CD14-positive monocyte (primary cell): ENCODE data around the gene ADAMTS9. TPM values are rescaled to one million over a fixed set of nuclear protein-coding genes. Genes with fewer than 3 reads are reported as not detected.

Experiments
- DNase-seq, 3 donors: peaks; one replicate each; pipeline ENCODE4 v3.0.0-alpha.2; 2011 to 2022
- H2AFZ ChIP-seq: 2 replicates; pipeline ENCODE4 v1.6.0; 2012; ENCODE audit warnings: mild to moderate bottlenecking, low read depth, low read length, inconsistent platforms; ENCODE audit not compliant: insufficient read depth, poor library complexity, severe bottlenecking
- H3K27ac ChIP-seq, 2 donors: 1 replicate in 1 of 2; 2 replicates in 1 of 2; pipeline ENCODE4 v1.5.1; 2012 to 2013; ENCODE audit warnings: low read length in 2 of 2, control low read depth in 1 of 2, inconsistent platforms in 1 of 2, low read depth in 1 of 2, mild to moderate bottlenecking in 1 of 2
- H3K27me3 ChIP-seq, 2 donors: one replicate each; pipeline versions ENCODE4 v1.6.0 to v1.6.1; 2011 to 2013; ENCODE audit warnings: low read length in 2 of 2; ENCODE audit not compliant: control insufficient read depth in 2 of 2, insufficient read depth in 2 of 2
- H3K36me3 ChIP-seq, 2 donors: replicated peaks in 1 of 2; 1 replicate in 1 of 2; 2 replicates in 1 of 2; pipeline versions ENCODE4 v1.5.1 to v1.6.1; 2012 to 2013; ENCODE audit warnings: low read length in 2 of 2, control low read depth in 1 of 2, inconsistent platforms in 1 of 2, mild to moderate bottlenecking in 1 of 2; ENCODE audit not compliant: insufficient read depth in 2 of 2, control insufficient read depth in 1 of 2
- H3K4me1 ChIP-seq, 2 donors: 1 replicate in 1 of 2; 2 replicates in 1 of 2; pipeline versions ENCODE4 v1.5.1 to v1.6.1; 2012 to 2013; ENCODE audit warnings: low read length in 2 of 2, control low read depth in 1 of 2, inconsistent platforms in 1 of 2, mild to moderate bottlenecking in 1 of 2, moderate library complexity in 1 of 2; ENCODE audit not compliant: insufficient read depth in 2 of 2, control insufficient read depth in 1 of 2
- H3K4me2 ChIP-seq: replicated peaks from 2 replicates; pipeline ENCODE3; 2012; ENCODE audit warnings: low read length, moderate library complexity, mild to moderate bottlenecking; ENCODE audit not compliant: poor library complexity, severe bottlenecking; ENCODE audit errors: extremely low read depth
- H3K4me3 ChIP-seq, 3 experiments: fragments of 200-600 bp in 1 of 3; sonication (generic) in 1 of 3; replicated peaks in 1 of 3; 1 replicate in 2 of 3; 2 replicates in 1 of 3; pipeline ENCODE4 v1.5.1; 2011 to 2013; ENCODE audit warnings: low read length in 3 of 3, mild to moderate bottlenecking in 3 of 3, control low read depth in 2 of 3, low read depth in 2 of 3, inconsistent platforms in 1 of 3, moderate library complexity in 1 of 3
- H3K79me2 ChIP-seq: 2 replicates; pipeline ENCODE4 v1.6.0; 2012; ENCODE audit warnings: mild to moderate bottlenecking, control low read depth, inconsistent platforms, low read length, moderate library complexity; ENCODE audit not compliant: insufficient read depth
- H3K9ac ChIP-seq: 2 replicates; pipeline ENCODE4 v1.6.0; 2017; ENCODE audit warnings: low read length, mild to moderate bottlenecking; ENCODE audit not compliant: insufficient read depth, poor library complexity, severe bottlenecking
- H3K9me3 ChIP-seq, 2 donors: replicated peaks in 1 of 2; 1 replicate in 1 of 2; 2 replicates in 1 of 2; pipeline versions ENCODE4 v1.5.1 to v1.6.1; 2012 to 2013; ENCODE audit warnings: low read length in 2 of 2, control low read depth in 1 of 2; ENCODE audit not compliant: control insufficient read depth in 1 of 2, insufficient read depth in 1 of 2
- H4K20me1 ChIP-seq: 2 replicates; pipeline ENCODE4 v1.6.0; 2012; ENCODE audit warnings: mild to moderate bottlenecking, low read length, control low read depth, moderate library complexity; ENCODE audit not compliant: insufficient read depth
- H3K27ac Mint-ChIP-seq, 7 donors: one replicate each; pipeline ENCODE4 v1.8.0; 2020; ENCODE audit warnings: mild to moderate bottlenecking in 7 of 7, mixed read lengths in 7 of 7, moderate library complexity in 6 of 7, inconsistent platforms in 2 of 7
- H3K27me3 Mint-ChIP-seq, 3 donors: one replicate each; pipeline ENCODE4 v1.8.0; 2021 to 2022; ENCODE audit warnings: low read depth in 3 of 3, mild to moderate bottlenecking in 3 of 3, mixed read lengths in 3 of 3, moderate library complexity in 3 of 3, inconsistent platforms in 1 of 3
- H3K36me3 Mint-ChIP-seq, 2 donors: one replicate each; pipeline ENCODE4 v1.8.0; 2020; ENCODE audit warnings: mixed read lengths in 2 of 2, inconsistent platforms in 1 of 2, mild to moderate bottlenecking in 1 of 2
- H3K4me1 Mint-ChIP-seq: one replicate; pipeline ENCODE4 v1.8.0; 2020; ENCODE audit warnings: mild to moderate bottlenecking, mixed read lengths
- H3K4me3 Mint-ChIP-seq, 2 donors: one replicate each; pipeline ENCODE4 v1.8.0; 2020; ENCODE audit warnings: mild to moderate bottlenecking in 2 of 2, mixed read lengths in 2 of 2, moderate library complexity in 1 of 2
- H3K9me3 Mint-ChIP-seq, 7 donors: one replicate each; pipeline ENCODE4 v1.8.0; 2020 to 2022; ENCODE audit warnings: mixed read lengths in 7 of 7, mild to moderate bottlenecking in 6 of 7, moderate library complexity in 6 of 7, inconsistent platforms in 2 of 7
- WGBS: methylation state at CpG from one replicate; pipeline ENCODE4 v1.1.5; 2013; ENCODE audit warnings: missing lambda C conversion rate; ENCODE audit not compliant: insufficient coverage; 5-methylcytosine and 5-hydroxymethylcytosine counted together
- intact Hi-C, 2 donors: fragments of 100-400 bp; cut with micrococcal nuclease; formaldehyde crosslinking; loops; one replicate each; pipeline versions ENCODE4 v1.15.0 to v1.15.1; 2023
- polyA plus RNA-seq, 3 donors: library from polyadenylated mRNA; depleted of rRNA in 1 of 3; unstranded in 2 of 3; stranded (reverse) in 1 of 3; fragments of 300-500 nt in 2 of 3; fragments of >200 nt in 1 of 3; fragmentation: Illumina TruSeq in 2 of 3; gene quantifications; 1 replicate in 2 of 3; 2 replicates in 1 of 3; pipeline ENCODE4 v1.2.3, GENCODE V29; 2012 to 2021
- TF ChIP-seq, protein P1 (sequence below): fragments of 200-600 bp; IDR thresholded peaks from one replicate; pipeline ENCODE4 v1.8.0; 2022; ENCODE audit warnings: antibody characterized with exemption, mild to moderate bottlenecking

The ADAMTS9 gene
- polyA plus RNA-seq, 3 donors = not detected

DNA sequence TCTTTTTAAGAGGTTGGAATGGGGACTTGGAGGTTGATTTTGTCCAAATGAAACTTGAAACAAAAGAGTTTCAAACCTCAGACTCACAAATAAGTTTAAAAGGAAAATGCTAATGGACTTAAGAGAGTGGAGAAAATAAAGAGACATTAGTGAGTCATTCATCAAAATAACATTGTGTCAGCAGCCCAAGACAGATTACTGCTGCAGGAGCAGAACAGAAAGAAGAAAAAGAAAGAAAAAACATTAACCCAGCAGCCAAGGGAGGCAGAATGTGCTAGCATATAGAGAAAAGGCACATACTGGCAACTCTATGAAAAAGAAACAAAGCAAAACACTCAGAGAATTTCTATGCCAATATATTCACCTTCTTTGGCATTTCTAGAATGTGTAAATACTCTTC is 42.6 kb downstream of the ADAMTS9 start:
- no peaks in the 10 kb centered on the region for H3K36me3 Mint-ChIP-seq
- H3K4me2 ChIP-seq = no peak overlapping the region
- intact Hi-C loops = no loop called here
- H2AFZ ChIP-seq = no peak overlapping the region
- H3K4me1 ChIP-seq = no peaks in the 10 kb centered on the region
- no peak overlapping the region for H3K27ac Mint-ChIP-seq
- H3K4me3 Mint-ChIP-seq = no peak overlapping the region
- no peaks in the 10 kb centered on the region for H3K79me2 ChIP-seq
- H4K20me1 ChIP-seq = no peaks in the 10 kb centered on the region
- H3K9ac ChIP-seq = no peak overlapping the region
- H3K9me3 Mint-ChIP-seq = peaks cover 0 to 14% (median 2%) of the 10 kb centered on the region in 7 donors
- H3K36me3 ChIP-seq = no peaks in the 10 kb centered on the region
- peaks cover 0 to 1% (median 0%) of the 10 kb centered on the region in 3 donors for H3K27me3 Mint-ChIP-seq
- no peak for DNase-seq
- H3K27ac ChIP-seq = no peak overlapping the region
- no peaks in the 10 kb centered on the region for H3K27me3 ChIP-seq
- no peak overlapping the region for H3K4me3 ChIP-seq
- peaks cover 4 to 6% of the 10 kb centered on the region in 2 donors for H3K9me3 ChIP-seq
- H3K4me1 Mint-ChIP-seq = no peaks in the 10 kb centered on the region
- TF ChIP-seq, protein P1, sequence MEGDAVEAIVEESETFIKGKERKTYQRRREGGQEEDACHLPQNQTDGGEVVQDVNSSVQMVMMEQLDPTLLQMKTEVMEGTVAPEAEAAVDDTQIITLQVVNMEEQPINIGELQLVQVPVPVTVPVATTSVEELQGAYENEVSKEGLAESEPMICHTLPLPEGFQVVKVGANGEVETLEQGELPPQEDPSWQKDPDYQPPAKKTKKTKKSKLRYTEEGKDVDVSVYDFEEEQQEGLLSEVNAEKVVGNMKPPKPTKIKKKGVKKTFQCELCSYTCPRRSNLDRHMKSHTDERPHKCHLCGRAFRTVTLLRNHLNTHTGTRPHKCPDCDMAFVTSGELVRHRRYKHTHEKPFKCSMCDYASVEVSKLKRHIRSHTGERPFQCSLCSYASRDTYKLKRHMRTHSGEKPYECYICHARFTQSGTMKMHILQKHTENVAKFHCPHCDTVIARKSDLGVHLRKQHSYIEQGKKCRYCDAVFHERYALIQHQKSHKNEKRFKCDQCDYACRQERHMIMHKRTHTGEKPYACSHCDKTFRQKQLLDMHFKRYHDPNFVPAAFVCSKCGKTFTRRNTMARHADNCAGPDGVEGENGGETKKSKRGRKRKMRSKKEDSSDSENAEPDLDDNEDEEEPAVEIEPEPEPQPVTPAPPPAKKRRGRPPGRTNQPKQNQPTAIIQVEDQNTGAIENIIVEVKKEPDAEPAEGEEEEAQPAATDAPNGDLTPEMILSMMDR = no peak

- TF ChIP-seq, protein P1 = no peak
Measured at GRCh38 chr3:64644483-64644882, 43.3 kb downstream of the ADAMTS9 start.

More at GRCh38 chr3:64644483-64644882, 43.3 kb downstream of the ADAMTS9 start:
- H3K4me3 ChIP-seq = no peak overlapping the region
- no CpG with 5 or more reads among the region's 3 CpGs for WGBS
- no peaks in the 10 kb centered on the region for H4K20me1 ChIP-seq
- no peak overlapping the region for H3K4me3 Mint-ChIP-seq
- no peaks in the 10 kb centered on the region for H3K36me3 ChIP-seq
- no peaks in the 10 kb centered on the region for H3K79me2 ChIP-seq
- no peak for DNase-seq
- no peak overlapping the region for H2AFZ ChIP-seq
- H3K9me3 ChIP-seq = peaks cover 4 to 6% of the 10 kb centered on the region in 2 donors
- H3K27ac Mint-ChIP-seq = no peak overlapping the region
- intact Hi-C loops = no loop called here
- no peak overlapping the region for H3K27ac ChIP-seq
- H3K36me3 Mint-ChIP-seq = no peaks in the 10 kb centered on the region
- peaks cover 0 to 14% (median 2%) of the 10 kb centered on the region in 7 donors for H3K9me3 Mint-ChIP-seq
- no peaks in the 10 kb centered on the region for H3K4me1 Mint-ChIP-seq
- no peaks in the 10 kb centered on the region for H3K27me3 ChIP-seq
- H3K4me1 ChIP-seq = no peaks in the 10 kb centered on the region
- no peak overlapping the region for H3K9ac ChIP-seq
- no peak overlapping the region for H3K4me2 ChIP-seq
- H3K27me3 Mint-ChIP-seq = peaks cover 0 to 1% (median 0%) of the 10 kb centered on the region in 3 donors
